Skeletal muscle cell (primary cell): Measurements from ENCODE around the gene OR6P1.

Experiments
- DNase-seq: peaks from one replicate; pipeline ENCODE4 v3.0.0-alpha.2; 2010; ENCODE audit warnings: low read depth
- H3K4me3 ChIP-seq: 2 replicates; pipeline ENCODE4 v1.5.1; 2011; ENCODE audit warnings: low read depth, mild to moderate bottlenecking, control low read depth, low read length, moderate library complexity

Gene OR6P1

DNA sequence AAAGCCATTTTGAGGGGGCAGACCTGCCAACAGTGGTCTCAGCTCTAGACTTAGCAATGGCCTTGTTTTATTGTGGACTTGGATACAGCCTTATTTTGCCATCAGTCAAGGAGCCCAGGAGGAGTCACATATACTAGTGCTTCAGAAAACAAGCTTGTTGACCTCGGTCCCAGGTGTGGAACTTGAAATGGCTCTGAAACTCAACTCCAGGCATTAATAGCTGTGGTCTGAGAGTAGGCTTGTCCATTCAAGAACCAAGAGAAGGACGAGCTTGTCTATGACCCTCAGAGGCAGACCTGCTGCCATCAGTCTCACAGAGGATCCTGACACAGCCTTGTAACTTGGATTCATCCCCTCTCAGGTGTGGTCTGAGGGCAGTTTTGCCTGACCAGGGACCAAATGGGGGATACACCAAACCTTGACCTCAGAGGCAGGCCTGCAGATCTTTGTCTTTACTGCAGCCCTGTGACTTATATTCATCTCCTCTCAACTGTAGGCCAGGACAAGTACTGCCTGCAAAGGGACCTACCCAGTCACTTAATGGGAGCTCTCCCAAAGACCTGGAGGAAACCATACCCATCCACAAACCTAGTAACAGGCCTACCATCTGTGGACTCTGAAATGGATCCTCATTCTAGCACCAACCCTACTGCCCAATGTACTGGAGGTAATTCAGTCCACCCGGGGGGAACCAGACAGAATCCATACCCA lies 49.3 kb downstream of the OR6P1 start:
- H3K4me3 ChIP-seq: no peak overlapping the region
- no peak for DNase-seq

DNA sequence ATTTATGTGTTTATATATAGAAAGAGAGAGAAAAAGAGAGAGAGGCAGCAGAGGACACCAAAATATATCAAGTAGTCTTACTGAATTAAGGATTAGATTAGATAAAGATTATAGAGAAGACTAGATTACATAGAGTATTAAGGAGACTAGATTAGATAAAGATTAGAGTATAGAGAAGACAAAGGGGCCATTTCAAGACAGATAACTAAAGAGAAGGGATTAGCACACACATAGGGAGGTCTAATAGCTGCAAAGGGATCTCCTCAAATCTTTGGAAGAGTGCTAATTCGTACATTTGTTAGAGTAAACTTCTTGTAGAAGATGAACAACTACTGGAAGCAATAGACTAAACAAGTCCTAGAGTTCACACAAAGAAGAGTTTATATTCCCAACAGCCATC lies 50.4 kb downstream of the OR6P1 start:
- no peak for DNase-seq
- no peak overlapping the region for H3K4me3 ChIP-seq

DNA sequence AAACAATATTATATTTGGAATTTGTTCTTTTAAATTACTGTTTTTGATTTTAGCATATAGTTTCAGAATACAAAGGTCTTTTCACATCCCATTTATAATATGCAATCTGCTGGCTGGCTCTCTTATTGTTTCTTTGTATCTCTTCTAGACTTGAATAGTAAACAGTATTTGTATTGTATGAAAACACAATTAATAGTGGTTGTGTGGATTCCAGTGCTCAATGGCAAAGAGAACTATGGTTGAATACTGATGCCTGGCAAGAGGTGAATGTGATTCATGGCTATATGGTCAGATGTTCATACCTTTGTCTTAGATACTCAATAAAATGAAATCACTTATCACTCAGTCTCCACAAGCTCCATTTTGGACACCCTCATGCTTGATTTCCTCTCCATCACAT lies 53.4 kb downstream of the OR6P1 start:
- no peak for DNase-seq
- H3K4me3 ChIP-seq: no peak overlapping the region
